PC-9 (cell line): ENCODE measurements around the gene LMTK3. TPM values are rescaled to one million over a fixed set of nuclear protein-coding genes. Genes with fewer than 3 reads are reported as not detected.

Experiments
- BruUV-seq: library from RNA; stranded (reverse); fragments of 400-500 nt; replicated peaks from 2 replicates; lab custom pipeline; 2021; lab: Mats Ljungman, UMichigan
- CTCF ChIA-PET: fragments of 300-600 bp; sonication (Branson Sonifier 250); formaldehyde crosslinking; loops from one replicate; lab custom pipeline; 2022; ENCODE audit warnings: antibody characterized with exemption; lab: Charles Lee
- POLR2A ChIA-PET: fragments of 300-600 bp; sonication (Branson Sonifier 250); formaldehyde crosslinking; loops from one replicate; lab custom pipeline; 2022; ENCODE audit warnings: antibody characterized with exemption; ENCODE audit not compliant: unreplicated experiment; lab: Charles Lee
- DNase-seq, 2 experiments: peaks; one replicate each; pipeline versions ENCODE4 v3.0.0 to v3.0.0-alpha.2; 2015 to 2022; ENCODE audit warnings: mixed read lengths in 1 of 2
- H2AFZ ChIP-seq: fragments of 200-600 bp; sonication (generic); 2 replicates; pipeline ENCODE4 v1.8.1; 2017; ENCODE audit warnings: antibody characterized with exemption
- H3F3A ChIP-seq: fragments of 200-600 bp; sonication (generic); 2 replicates; pipeline ENCODE4 v1.8.1; 2017; ENCODE audit warnings: antibody characterized with exemption, mild to moderate bottlenecking, low read depth; ENCODE audit not compliant: insufficient read depth
- H3K27ac ChIP-seq: fragments of 200-600 bp; sonication (generic); 2 replicates; pipeline ENCODE4 v1.6.1; 2016; ENCODE audit warnings: mixed run types
- H3K27me3 ChIP-seq: fragments of 200-600 bp; sonication (generic); 2 replicates; pipeline ENCODE4 v1.6.1; 2016; ENCODE audit warnings: low read depth, mixed run types; ENCODE audit not compliant: insufficient read depth
- H3K36me3 ChIP-seq: fragments of 200-600 bp; sonication (generic); 2 replicates; pipeline ENCODE4 v1.6.1; 2016; ENCODE audit warnings: low read depth, mixed run types
- H3K4me1 ChIP-seq: fragments of 200-600 bp; sonication (generic); replicated peaks from 2 replicates; pipeline ENCODE4 v1.6.1; 2016; ENCODE audit warnings: mixed run types; ENCODE audit not compliant: insufficient read depth
- H3K4me2 ChIP-seq: fragments of 200-600 bp; sonication (generic); 2 replicates; pipeline ENCODE4 v1.6.1; 2017; ENCODE audit warnings: mixed run types
- H3K4me3 ChIP-seq: fragments of 200-600 bp; sonication (generic); 2 replicates; pipeline ENCODE4 v1.6.1; 2016; ENCODE audit warnings: mixed run types
- H3K79me2 ChIP-seq: fragments of 200-600 bp; sonication (generic); 2 replicates; pipeline ENCODE4 v1.6.1; 2017; ENCODE audit warnings: low read depth, mixed run types
- H3K9me2 ChIP-seq: fragments of 200-600 bp; sonication (generic); 2 replicates; pipeline ENCODE4 v1.8.1; 2017; ENCODE audit warnings: mild to moderate bottlenecking; ENCODE audit not compliant: insufficient read depth
- H3K9me3 ChIP-seq: fragments of 200-600 bp; sonication (generic); 2 replicates; pipeline ENCODE4 v1.8.1; 2016; ENCODE audit warnings: low read depth; ENCODE audit not compliant: insufficient read depth
- H4K20me1 ChIP-seq: fragments of 200-600 bp; sonication (generic); 2 replicates; pipeline ENCODE4 v1.8.1; 2017; ENCODE audit not compliant: insufficient read depth
- EZH2 ChIP-seq: fragments of 200-600 bp; sonication (generic); IDR thresholded peaks from 2 replicates; pipeline ENCODE4 v1.8.0; 2017; ENCODE audit warnings: antibody characterized with exemption, low read depth
- intact Hi-C: fragments of 100-400 bp; cut with micrococcal nuclease; formaldehyde crosslinking; loops from one replicate; pipeline ENCODE4 v1.10.0; 2022; ENCODE audit not compliant: unreplicated experiment
- total RNA-seq: library from RNA; stranded (reverse); gene quantifications from 2 replicates; pipeline ENCODE4 v1.2.3, GENCODE V29; 2021
- TF ChIP-seq, protein P1 (sequence below): fragments of 200-600 bp; sonication (generic); conservative IDR thresholded peaks from 2 replicates; pipeline ENCODE4 v1.6.1; 2017; ENCODE audit warnings: mixed run types, antibody characterized with exemption, mild to moderate bottlenecking, moderate library complexity

Gene LMTK3
- total RNA-seq, 1 experiment from 2014 or later, result 13.9 TPM

DNA sequence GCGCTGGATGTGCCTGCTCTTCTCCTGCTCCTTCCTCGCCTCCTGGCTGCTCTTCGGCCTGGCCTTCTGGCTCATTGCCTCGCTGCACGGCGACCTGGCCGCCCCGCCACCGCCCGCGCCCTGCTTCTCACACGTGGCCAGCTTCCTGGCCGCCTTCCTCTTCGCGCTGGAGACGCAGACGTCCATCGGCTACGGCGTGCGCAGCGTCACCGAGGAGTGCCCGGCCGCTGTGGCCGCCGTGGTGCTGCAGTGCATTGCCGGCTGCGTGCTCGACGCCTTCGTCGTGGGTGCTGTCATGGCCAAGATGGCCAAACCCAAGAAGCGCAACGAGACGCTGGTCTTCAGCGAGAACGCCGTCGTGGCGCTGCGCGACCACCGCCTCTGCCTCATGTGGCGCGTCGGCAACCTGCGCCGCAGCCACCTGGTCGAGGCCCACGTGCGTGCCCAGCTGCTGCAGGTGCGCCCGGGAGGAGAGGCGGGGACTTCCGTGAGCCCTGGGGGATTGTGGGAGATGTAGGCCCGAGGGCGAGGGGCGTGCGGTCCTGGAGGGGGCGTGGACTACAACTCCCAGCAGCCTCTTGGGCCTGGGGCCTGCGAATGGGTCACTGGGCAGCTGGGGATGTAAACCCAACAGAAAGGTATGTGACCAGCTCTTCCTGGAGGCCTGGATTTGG is 49.5 kb downstream of the LMTK3 start:
- Histone ChIP-seq H3K4me2 (no peak overlapping the region), H3F3A (peaks cover 38% of the 10 kb centered on the region), H3K36me3 (peaks cover 11% of the 10 kb centered on the region; the same call in 1 of the 2 replicates), H3K4me1 (no peaks in the 10 kb centered on the region), H3K9me3 (no peaks in the 10 kb centered on the region), H3K9me2 (no peaks in the 10 kb centered on the region), H4K20me1 (peaks cover 13% of the 10 kb centered on the region), H3K27me3 (no peaks in the 10 kb centered on the region), H3K79me2 (no peaks in the 10 kb centered on the region), H3K27ac (no peak overlapping the region), H3K4me3 (no peak overlapping the region), H2AFZ (no peak overlapping the region)
- POLR2A ChIA-PET, result no interaction called here
- TF ChIP-seq EZH2, result no peak
- TF ChIP-seq, protein P1, sequence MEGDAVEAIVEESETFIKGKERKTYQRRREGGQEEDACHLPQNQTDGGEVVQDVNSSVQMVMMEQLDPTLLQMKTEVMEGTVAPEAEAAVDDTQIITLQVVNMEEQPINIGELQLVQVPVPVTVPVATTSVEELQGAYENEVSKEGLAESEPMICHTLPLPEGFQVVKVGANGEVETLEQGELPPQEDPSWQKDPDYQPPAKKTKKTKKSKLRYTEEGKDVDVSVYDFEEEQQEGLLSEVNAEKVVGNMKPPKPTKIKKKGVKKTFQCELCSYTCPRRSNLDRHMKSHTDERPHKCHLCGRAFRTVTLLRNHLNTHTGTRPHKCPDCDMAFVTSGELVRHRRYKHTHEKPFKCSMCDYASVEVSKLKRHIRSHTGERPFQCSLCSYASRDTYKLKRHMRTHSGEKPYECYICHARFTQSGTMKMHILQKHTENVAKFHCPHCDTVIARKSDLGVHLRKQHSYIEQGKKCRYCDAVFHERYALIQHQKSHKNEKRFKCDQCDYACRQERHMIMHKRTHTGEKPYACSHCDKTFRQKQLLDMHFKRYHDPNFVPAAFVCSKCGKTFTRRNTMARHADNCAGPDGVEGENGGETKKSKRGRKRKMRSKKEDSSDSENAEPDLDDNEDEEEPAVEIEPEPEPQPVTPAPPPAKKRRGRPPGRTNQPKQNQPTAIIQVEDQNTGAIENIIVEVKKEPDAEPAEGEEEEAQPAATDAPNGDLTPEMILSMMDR, result no peak
- no peak for DNase-seq
- CTCF ChIA-PET, result interaction anchor here (0.6 kb wide), 2 partner anchors 89 to 141 kb away, joined by 5 read pairs; no protein-coding TSS in a partner anchor
- intact Hi-C loops, result no loop called here
- BruUV-seq, result no TSS peak

DNA sequence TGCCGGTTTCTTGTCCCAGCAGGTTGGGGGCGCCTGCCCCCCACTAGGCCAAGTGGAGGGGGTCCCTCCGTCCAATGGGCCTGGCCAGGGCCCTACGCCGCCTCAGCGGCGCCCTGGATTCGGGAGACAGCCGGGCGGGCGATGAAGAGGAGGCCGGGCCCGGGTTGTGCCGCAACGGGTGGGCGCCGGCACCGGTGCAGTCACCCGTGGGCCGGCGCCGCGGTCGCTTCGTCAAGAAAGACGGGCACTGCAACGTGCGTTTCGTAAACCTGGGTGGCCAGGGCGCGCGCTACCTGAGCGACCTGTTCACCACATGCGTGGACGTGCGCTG is 50.0 kb downstream of the LMTK3 start:
- Histone ChIP-seq H3K4me1 (no peaks in the 10 kb centered on the region), H3K79me2 (no peaks in the 10 kb centered on the region), H3K4me3 (no peak overlapping the region), H3F3A (peaks cover 41% of the 10 kb centered on the region), H3K9me2 (no peaks in the 10 kb centered on the region), H3K27ac (no peak overlapping the region), H3K4me2 (no peak overlapping the region), H2AFZ (no peak overlapping the region), H3K36me3 (peaks cover 11% of the 10 kb centered on the region; the same call in 1 of the 2 replicates), H4K20me1 (peaks cover 16% of the 10 kb centered on the region), H3K9me3 (no peaks in the 10 kb centered on the region), H3K27me3 (no peaks in the 10 kb centered on the region)
- ChIA-PET POLR2A (no interaction called here), CTCF (interaction anchor here (0.6 kb wide), 2 partner anchors 88 to 140 kb away, joined by 5 read pairs; no protein-coding TSS in a partner anchor)
- no TSS peak for BruUV-seq
- intact Hi-C loops, result no loop called here
- TF ChIP-seq, protein P1, result no peak
- no peak for TF ChIP-seq EZH2
- no peak for DNase-seq

DNA sequence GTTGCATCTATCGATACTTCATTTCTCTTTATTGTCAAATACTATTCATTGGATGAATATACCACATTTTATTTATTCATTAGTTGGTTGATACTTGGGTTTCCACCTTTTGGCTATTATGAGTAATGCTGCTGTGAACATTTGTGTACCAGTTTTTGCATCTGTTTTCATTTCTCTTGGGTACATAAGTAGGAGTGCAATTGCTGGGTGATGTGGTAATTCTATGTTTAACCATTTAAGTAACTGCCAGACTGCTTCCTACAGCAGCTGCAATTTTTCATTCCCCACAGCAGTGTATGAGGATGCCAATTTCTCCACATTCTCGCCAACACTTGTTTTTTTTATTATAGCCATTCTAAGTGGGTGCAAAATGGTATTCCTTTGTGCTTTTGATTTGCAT is 53.6 kb downstream of the LMTK3 start:
- peaks cover 7% of the 10 kb centered on the region for H3K79me2 ChIP-seq
- no peaks in the 10 kb centered on the region for H3K4me1 ChIP-seq
- no peak overlapping the region for H3K27ac ChIP-seq
- H4K20me1 ChIP-seq, result peaks cover 40% of the 10 kb centered on the region
- no peak overlapping the region for H2AFZ ChIP-seq
- no TSS peak for BruUV-seq
- ChIA-PET POLR2A (no interaction called here), CTCF (interaction anchor here (0.7 kb wide), 1 partner anchor 9 kb away, joined by 3 read pairs; no protein-coding TSS in a partner anchor)
- no peaks in the 10 kb centered on the region for H3K9me2 ChIP-seq
- H3K4me2 ChIP-seq, result no peak overlapping the region
- DNase-seq, result no peak
- intact Hi-C loops, result no loop called here
- H3F3A ChIP-seq, result peaks cover 25% of the 10 kb centered on the region
- no peaks in the 10 kb centered on the region for H3K9me3 ChIP-seq
- TF ChIP-seq, protein P1, result no peak
- TF ChIP-seq EZH2, result no peak
- H3K36me3 ChIP-seq, result peaks cover 34% of the 10 kb centered on the region
- no peaks in the 10 kb centered on the region for H3K27me3 ChIP-seq
- no peak overlapping the region for H3K4me3 ChIP-seq
